ENCODE results near the gene TUBB.

Gene TUBB

DNA sequence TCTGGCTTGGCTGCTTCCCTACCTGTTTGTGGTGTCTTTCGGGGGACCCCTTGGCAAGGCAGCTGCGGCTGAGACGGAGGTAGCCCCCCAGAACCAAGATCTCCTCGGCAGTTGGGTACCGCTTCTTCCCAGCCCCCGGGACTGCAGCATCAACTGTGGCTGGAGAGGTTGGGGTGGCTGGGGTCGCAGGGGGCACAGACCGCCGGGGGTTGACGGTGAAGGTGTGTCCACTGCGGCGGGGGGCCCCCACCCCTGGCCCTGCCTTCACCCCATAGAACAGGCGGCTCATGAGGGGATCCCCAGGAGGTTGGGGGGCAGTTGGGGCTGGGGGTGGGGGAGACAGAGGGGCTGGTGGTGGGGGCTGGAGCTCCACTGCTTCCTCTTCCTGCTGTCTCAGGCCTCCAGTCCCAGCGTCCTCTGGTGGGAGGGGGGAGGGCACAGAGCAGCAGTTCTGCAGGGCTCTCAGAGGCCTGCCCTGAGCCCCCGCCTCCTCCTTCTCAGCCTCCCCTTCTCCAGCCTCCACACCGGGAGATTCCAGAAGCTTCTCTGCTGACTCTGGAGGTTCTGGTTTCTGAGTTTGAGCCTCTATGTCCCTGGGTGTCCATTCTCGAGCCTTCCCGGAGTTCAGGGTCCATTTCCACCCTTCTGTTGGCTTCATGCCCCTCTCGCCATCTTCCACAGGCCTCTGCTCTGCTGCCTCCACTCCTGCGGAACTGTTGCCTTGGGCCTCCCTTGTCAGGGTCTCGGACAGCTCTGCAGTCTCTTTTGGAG, 35.6 kb upstream of the TUBB start:
- TF ChIP-seq ZNF274 (IDR thresholded peaks at IDR 0.05; ENCODE audit: low read depth, low read length), result no peak
- peak overlapping the region; percentile 94 for H3K4me3 ChIP-seq (ENCODE audit: low read length)

DNA sequence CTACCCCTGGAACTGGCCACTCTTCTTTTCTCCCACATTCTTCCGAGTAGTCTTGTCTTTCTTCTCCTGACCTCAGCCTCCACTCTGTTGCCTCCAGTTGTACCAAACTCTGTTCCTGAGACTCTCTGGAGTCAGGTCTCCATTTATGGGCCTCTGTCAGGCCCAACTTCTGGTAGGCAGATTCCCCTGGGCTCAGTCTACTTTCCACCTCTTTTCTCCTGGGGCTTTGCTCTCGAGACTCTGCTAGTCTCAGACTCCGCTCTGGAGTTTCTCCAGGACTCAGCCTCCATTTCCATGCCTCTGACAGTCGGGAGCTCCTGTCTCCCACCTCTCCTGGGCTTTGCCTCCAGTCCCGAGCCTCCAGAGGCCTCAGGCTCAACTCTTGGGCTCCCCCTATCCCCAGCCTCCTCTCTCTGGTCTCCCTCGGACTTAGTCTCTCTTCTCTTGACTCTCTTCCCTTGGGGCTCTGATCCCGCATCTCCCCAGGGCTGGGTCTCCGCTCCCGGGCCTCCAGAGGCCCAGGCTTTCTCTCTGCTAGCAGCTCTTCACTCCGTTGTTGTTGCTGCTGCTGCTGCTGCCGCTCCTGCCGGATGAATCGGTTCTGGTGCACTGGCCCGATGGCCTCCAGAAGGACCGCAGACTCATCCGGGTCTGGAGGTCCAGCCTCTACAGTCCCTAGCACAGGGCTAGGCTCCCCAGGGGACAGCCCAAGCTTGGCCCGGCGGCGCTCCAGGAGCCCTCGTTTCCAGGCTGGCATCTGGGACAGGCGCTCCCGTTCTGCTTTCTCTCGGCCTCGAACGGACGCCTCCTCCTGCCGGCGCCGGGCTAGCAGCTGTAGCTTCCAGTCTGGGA, 34.8 kb upstream of the TUBB start:
- H3K4me3 ChIP-seq (ENCODE audit: low read length), result peak overlapping the region; percentile 94
- no peak for TF ChIP-seq ZNF274 (IDR thresholded peaks at IDR 0.05; ENCODE audit: low read depth, low read length)

- H3K4me3 ChIP-seq (ENCODE audit: low read length), result peak within 1 kb of the TSS; percentile 94
- TF ChIP-seq ZNF274 (IDR thresholded peaks at IDR 0.05; ENCODE audit: low read depth, low read length), result no peak
Observed at GRCh38 chr6:30686009-30686907, 33.9 kb upstream of the TUBB start, which contains the start of gene PPP1R18. TSS of gene PPP1R18 (minus strand) at chr6:30686645. CDS start at chr6:30686018, 627 bp downstream.

- TF ChIP-seq ZNF274 (IDR thresholded peaks at IDR 0.05; ENCODE audit: low read depth, low read length), result no peak
- peak overlapping the region; percentile 94 for H3K4me3 ChIP-seq (ENCODE audit: low read length)
Observed at GRCh38 chr6:30686908-30687658, 33.1 kb upstream of the TUBB start.

- H3K4me3 ChIP-seq (ENCODE audit: low read length), result peak overlapping the region; percentile 94
- no peak for TF ChIP-seq ZNF274 (IDR thresholded peaks at IDR 0.05; ENCODE audit: low read depth, low read length)
Observed at GRCh38 chr6:30687659-30688431, 32.3 kb upstream of the TUBB start.

GRCh38 chr6:30688569-30688968, 31.6 kb upstream of the TUBB start:
- no peak for TF ChIP-seq ZNF274 (IDR thresholded peaks at IDR 0.05; ENCODE audit: low read depth, low read length)
- H3K4me3 ChIP-seq (ENCODE audit: low read length), result peak overlapping the region; percentile 94; the same call in 1 of the 2 replicates

DNA sequence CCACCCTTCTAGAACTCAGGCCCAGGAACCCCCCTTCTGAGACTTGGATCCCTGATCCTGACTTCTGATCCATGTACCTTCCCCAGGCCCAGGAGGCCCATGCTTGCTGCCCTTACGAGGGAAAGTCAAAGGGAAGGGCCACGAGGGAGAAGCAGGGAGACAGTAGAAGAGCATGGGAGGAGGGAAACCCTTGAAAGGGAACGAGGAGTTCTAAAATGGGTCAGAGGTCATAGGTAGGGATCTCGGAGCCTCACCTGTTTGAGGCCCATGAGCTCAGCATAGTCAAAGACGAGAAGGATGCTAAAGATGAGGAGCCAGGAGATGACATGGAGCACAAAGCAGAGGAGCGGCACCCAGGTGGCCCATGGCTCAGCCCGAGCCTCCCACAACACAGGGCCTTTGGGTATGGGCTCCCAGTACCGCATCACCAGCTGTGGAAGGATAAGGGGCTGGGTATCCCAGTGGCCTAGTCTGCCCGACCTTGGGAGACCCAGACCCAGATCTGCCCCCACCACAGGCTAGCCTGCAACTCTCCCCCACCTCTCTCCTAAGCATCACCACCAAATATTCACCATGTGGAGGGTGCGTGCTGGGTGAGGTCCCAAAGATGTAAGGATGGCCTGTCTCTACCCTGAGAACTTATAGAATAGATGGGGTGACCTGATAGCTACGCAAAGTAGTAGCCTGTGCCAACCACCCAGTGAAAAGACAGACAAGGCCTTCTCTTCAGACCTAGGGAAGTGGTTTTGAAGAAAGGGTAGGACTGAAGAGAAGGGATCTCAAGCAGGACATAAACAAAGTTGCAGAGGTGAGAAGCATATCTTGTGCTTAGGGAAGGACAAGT, 30.9 kb upstream of the TUBB start:
- no peak for TF ChIP-seq ZNF274 (IDR thresholded peaks at IDR 0.05; ENCODE audit: low read depth, low read length)

DNA sequence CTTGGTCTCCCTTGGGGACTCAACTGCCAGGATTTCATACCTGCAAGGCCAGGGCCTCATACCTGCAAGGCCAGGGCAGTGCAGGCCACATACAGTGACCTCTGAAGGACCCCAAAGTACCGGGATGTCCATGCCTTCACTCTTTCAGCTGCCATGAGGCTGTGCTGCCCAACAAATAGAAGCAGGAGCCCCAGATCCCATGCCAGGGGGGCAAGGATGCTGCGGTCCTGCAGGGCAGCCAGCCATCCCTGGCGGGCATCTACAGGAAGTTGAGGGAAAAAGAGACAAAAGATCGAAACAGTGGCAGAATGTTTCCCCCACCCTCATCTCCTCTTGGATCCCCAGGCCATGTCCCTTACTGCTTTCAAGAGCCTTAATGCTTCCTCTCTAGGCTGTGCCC, 30.2 kb upstream of the TUBB start:
- H3K4me3 ChIP-seq (ENCODE audit: low read length), result peak overlapping the region; percentile 94
- TF ChIP-seq ZNF274 (IDR thresholded peaks at IDR 0.05; ENCODE audit: low read depth, low read length), result no peak

More for the DNA sequence above, 30.9 kb upstream of the TUBB start:
- H3K4me3 ChIP-seq (ENCODE audit: low read length), result peak overlapping the region; percentile 94; the same call in 1 of the 2 replicates

- no peak for TF ChIP-seq ZNF274 (IDR thresholded peaks at IDR 0.05; ENCODE audit: low read depth, low read length)
- H3K4me3 ChIP-seq (ENCODE audit: low read length), result peak within 1 kb of the TSS; percentile 94
Observed at GRCh38 chr6:30690403-30691207, 29.5 kb upstream of the TUBB start, which contains the start of gene NRM. TSS of gene NRM (minus strand) at chr6:30690984. CDS start at chr6:30690974, 10 bp downstream.

- TF ChIP-seq ZNF274 (IDR thresholded peaks at IDR 0.05; ENCODE audit: low read depth, low read length), result no peak
- peak overlapping the region; percentile 94 for H3K4me3 ChIP-seq (ENCODE audit: low read length)
Observed at GRCh38 chr6:30691208-30691847, 28.8 kb upstream of the TUBB start.

Measured in GM08714 (cell line).